Stimulated activated CD8-positive, alpha-beta memory T cell treated with anti-CD3 and anti-CD28 coated beads, Interleukin-4, amount 100 ng/mL, for 24 hours (primary cell): ENCODE data around the gene VMAC.

Experiments
- DNase-seq: peaks from one replicate; pipeline ENCODE4 v3.0.0-alpha.2; 2020; ENCODE audit warnings: low read depth

Gene VMAC

GRCh38 chr19:5931251-5931650 is 26.6 kb downstream of the VMAC start:
- no peak for DNase-seq

- no peak for DNase-seq
These were observed 27.5 kb downstream of the VMAC start for GRCh38 chr19:5932146-5932545.

- no peak for DNase-seq
These were observed 28.1 kb downstream of the VMAC start for GRCh38 chr19:5932609-5933262.

- DNase-seq = no peak
These were observed 28.9 kb downstream of the VMAC start for GRCh38 chr19:5933391-5934068.

GRCh38 chr19:5934069-5934401 is 29.4 kb downstream of the VMAC start:
- DNase-seq = no peak

GRCh38 chr19:5934774-5935472 is 30.3 kb downstream of the VMAC start:
- DNase-seq = no peak

- DNase-seq = no peak
These were observed 31.0 kb downstream of the VMAC start for GRCh38 chr19:5935473-5936291.

GRCh38 chr19:5936292-5936592 is 31.6 kb downstream of the VMAC start:
- no peak for DNase-seq

GRCh38 chr19:5937550-5937949 is 32.9 kb downstream of the VMAC start:
- no peak for DNase-seq

- no peak for DNase-seq
These were observed 35.9 kb downstream of the VMAC start for GRCh38 chr19:5940260-5941208.

- DNase-seq = no peak
These were observed 37.0 kb downstream of the VMAC start for GRCh38 chr19:5941673-5942072.

GRCh38 chr19:5943045-5943444 is 38.4 kb downstream of the VMAC start:
- no peak for DNase-seq

GRCh38 chr19:5943623-5944022 is 39.0 kb downstream of the VMAC start:
- DNase-seq = no peak

- DNase-seq = no peak
These were observed 42.8 kb downstream of the VMAC start for GRCh38 chr19:5947435-5947834.

GRCh38 chr19:5948752-5949564 is 44.3 kb downstream of the VMAC start:
- DNase-seq = no peak

GRCh38 chr19:5949792-5950305 is 45.2 kb downstream of the VMAC start:
- DNase-seq = no peak

- no peak for DNase-seq
These were observed 46.1 kb downstream of the VMAC start for GRCh38 chr19:5950741-5951140.

GRCh38 chr19:5951338-5951861 is 46.7 kb downstream of the VMAC start:
- DNase-seq = no peak

- no peak for DNase-seq
These were observed 47.7 kb downstream of the VMAC start for GRCh38 chr19:5952193-5953029.
